H1 (cell line): ENCODE data around the gene WASHC3. TPM values are rescaled to one million over a fixed set of nuclear protein-coding genes. Genes with fewer than 3 reads are reported as not detected.

Experiments
- CTCF ChIA-PET: fragments of 300-600 bp; sonication (Branson Sonifier 250); formaldehyde crosslinking; loops from one replicate; lab custom pipeline; 2021; ENCODE audit not compliant: partially characterized antibody; lab: Charles Lee
- POLR2A ChIA-PET: fragments of 300-600 bp; sonication (Branson Sonifier 250); formaldehyde crosslinking; loops from one replicate; lab custom pipeline; 2021; ENCODE audit warnings: inconsistent platforms; ENCODE audit not compliant: partially characterized antibody; lab: Charles Lee
- DNase-seq, 2 experiments: peaks; one replicate each; pipeline versions ENCODE4 v3.0.0 to v3.0.0-alpha.2; 2010 to 2022; ENCODE audit warnings: low spot score in 2 of 2, low read depth in 1 of 2, mixed read lengths in 1 of 2
- FAIRE-seq: peaks from 2 replicates; lab custom pipeline; 2011; peaks lifted over from hg19 to GRCh38; lab: Jason Lieb, UNC
- H2AFZ ChIP-seq: 2 replicates; pipeline ENCODE4 v1.8.1; 2012; ENCODE audit warnings: low read length, inconsistent platforms
- H2AK5ac ChIP-seq: 2 replicates; pipeline ENCODE4 v1.6.1; 2013; ENCODE audit warnings: low read depth, low read length
- H2BK120ac ChIP-seq: replicated peaks from 2 replicates; pipeline ENCODE3; 2013; ENCODE audit warnings: low read depth, low read length, inconsistent platforms
- H2BK12ac ChIP-seq: 2 replicates; pipeline ENCODE4 v1.6.1; 2013; ENCODE audit warnings: low read depth, low read length
- H2BK15ac ChIP-seq: 2 replicates; pipeline ENCODE4 v1.6.1; 2013; ENCODE audit warnings: low read length
- H2BK20ac ChIP-seq: 2 replicates; pipeline ENCODE4 v1.6.1; 2013; ENCODE audit warnings: low read length
- H2BK5ac ChIP-seq: 2 replicates; pipeline ENCODE4 v1.6.1; 2013; ENCODE audit warnings: low read depth, low read length
- H3K14ac ChIP-seq: 2 replicates; pipeline ENCODE4 v1.6.1; 2013; ENCODE audit warnings: inconsistent platforms; ENCODE audit not compliant: insufficient read length
- H3K18ac ChIP-seq: 2 replicates; pipeline ENCODE4 v1.6.1; 2013; ENCODE audit warnings: low read length; ENCODE audit errors: extremely low read depth
- H3K23ac ChIP-seq: 2 replicates; pipeline ENCODE4 v1.6.1; 2013; ENCODE audit warnings: inconsistent platforms; ENCODE audit not compliant: insufficient read length
- H3K23me2 ChIP-seq: 2 replicates; pipeline ENCODE4 v1.6.1; 2013; ENCODE audit warnings: low read depth, low read length
- H3K27ac ChIP-seq: 2 replicates; pipeline ENCODE4 v1.6.1; 2011; ENCODE audit warnings: low read depth, low read length, inconsistent platforms
- H3K27me3 ChIP-seq, 4 experiments: replicated peaks in 1 of 4; 1 replicate in 1 of 4; 2 replicates in 3 of 4; pipeline versions ENCODE4 v1.6.1 to v1.8.1; 2011 to 2013; ENCODE audit warnings: low read length in 3 of 4, mild to moderate bottlenecking in 3 of 4, inconsistent platforms in 2 of 4, mixed read lengths in 2 of 4, moderate library complexity in 1 of 4; ENCODE audit not compliant: control insufficient read depth in 3 of 4, insufficient read depth in 3 of 4; ENCODE audit errors: extremely low read depth in 1 of 4
- H3K36me3 ChIP-seq, 4 experiments: 2 replicates each; pipeline versions ENCODE4 v1.6.1 to v1.8.1; 2011 to 2013; ENCODE audit warnings: mild to moderate bottlenecking in 4 of 4, low read length in 3 of 4, moderate library complexity in 2 of 4, control low read depth in 1 of 4, inconsistent platforms in 1 of 4; ENCODE audit not compliant: insufficient read depth in 4 of 4, control insufficient read depth in 2 of 4
- H3K4ac ChIP-seq: replicated peaks from 2 replicates; pipeline ENCODE3; 2013; ENCODE audit warnings: low read length, low read depth, mixed read lengths, inconsistent platforms; ENCODE audit not compliant: insufficient read length
- H3K4me1 ChIP-seq, 4 experiments: replicated peaks in 1 of 4; 1 replicate in 1 of 4; 2 replicates in 3 of 4; pipeline versions ENCODE4 v1.6.1 to v1.8.1; 2011 to 2013; ENCODE audit warnings: low read length in 3 of 4, inconsistent platforms in 2 of 4, mixed read lengths in 1 of 4; ENCODE audit not compliant: insufficient read depth in 4 of 4, control insufficient read depth in 3 of 4
- H3K4me2 ChIP-seq, 2 experiments: 2 replicates each; pipeline versions ENCODE4 v1.6.1 to v1.8.1; 2011 to 2013; ENCODE audit warnings: low read depth in 2 of 2, low read length in 2 of 2, control low read depth in 1 of 2, inconsistent platforms in 1 of 2, mild to moderate bottlenecking in 1 of 2; ENCODE audit not compliant: insufficient read depth in 1 of 2
- H3K4me3 ChIP-seq, 4 experiments: fragments of 200-600, 300-600 bp in 1 of 4; sonication (generic), shearing (Covaris generic), sonication (Bioruptor Twin) in 1 of 4; 2 replicates each; pipeline versions ENCODE4 v1.5.1 to v1.8.1; 2011 to 2016; ENCODE audit warnings: low read length in 4 of 4, low read depth in 3 of 4, control low read depth in 2 of 4, inconsistent platforms in 2 of 4, mild to moderate bottlenecking in 2 of 4, mixed read lengths in 1 of 4, moderate library complexity in 1 of 4; ENCODE audit not compliant: insufficient read depth in 2 of 4; ENCODE audit errors: extremely low read depth in 1 of 4
- H3K56ac ChIP-seq: replicated peaks from 2 replicates; pipeline ENCODE3; 2013; ENCODE audit warnings: low read depth, mild to moderate bottlenecking, mixed read lengths, low read length, inconsistent platforms; ENCODE audit not compliant: insufficient read length
- H3K79me1 ChIP-seq: 2 replicates; pipeline ENCODE4 v1.6.1; 2013; ENCODE audit warnings: low read depth, low read length, control low read depth
- H3K79me2 ChIP-seq, 2 experiments: 2 replicates each; pipeline versions ENCODE4 v1.6.1 to v1.8.1; 2012 to 2013; ENCODE audit warnings: low read length in 2 of 2, mild to moderate bottlenecking in 2 of 2, inconsistent platforms in 1 of 2; ENCODE audit not compliant: insufficient read depth in 2 of 2, control insufficient read depth in 1 of 2
- H3K9ac ChIP-seq, 4 experiments: replicated peaks in 1 of 4; 1 replicate in 1 of 4; 2 replicates in 3 of 4; pipeline versions ENCODE4 v1.6.1 to v1.8.1; 2011 to 2013; ENCODE audit warnings: low read depth in 3 of 4, low read length in 3 of 4, control low read depth in 2 of 4, mild to moderate bottlenecking in 2 of 4, moderate library complexity in 2 of 4, inconsistent platforms in 1 of 4; ENCODE audit errors: extremely low read depth in 1 of 4
- H3K9me3 ChIP-seq, 2 experiments: 2 replicates each; pipeline versions ENCODE4 v1.6.1 to v1.8.1; 2012 to 2013; ENCODE audit warnings: mild to moderate bottlenecking in 2 of 2, moderate library complexity in 2 of 2, control low read depth in 1 of 2, inconsistent platforms in 1 of 2, low read depth in 1 of 2, low read length in 1 of 2, mixed read lengths in 1 of 2; ENCODE audit not compliant: insufficient read depth in 2 of 2
- H4K20me1 ChIP-seq, 2 experiments: replicated peaks in 1 of 2; 2 replicates each; pipeline versions ENCODE3 to v1.8.1; 2011 to 2013; ENCODE audit warnings: inconsistent platforms in 2 of 2, low read length in 2 of 2, mild to moderate bottlenecking in 1 of 2; ENCODE audit not compliant: insufficient read depth in 2 of 2, control insufficient read depth in 1 of 2
- H4K5ac ChIP-seq: 2 replicates; pipeline ENCODE4 v1.6.1; 2013; ENCODE audit warnings: low read length, low read depth, mixed read lengths, inconsistent platforms; ENCODE audit not compliant: insufficient read length
- H4K8ac ChIP-seq: 2 replicates; pipeline ENCODE4 v1.8.0; 2013; ENCODE audit warnings: mild to moderate bottlenecking, moderate library complexity, low read length, inconsistent platforms; ENCODE audit not compliant: insufficient read depth; ENCODE audit errors: extremely low read depth
- H4K91ac ChIP-seq: replicated peaks from 2 replicates; pipeline ENCODE3; 2013; ENCODE audit warnings: low read length, mixed read lengths, inconsistent platforms; ENCODE audit not compliant: insufficient read length
- POU5F1 ChIP-seq: IDR thresholded peaks from 2 replicates; pipeline ENCODE4 v1.6.1; 2011; ENCODE audit warnings: low read depth, mild to moderate bottlenecking, low read length, moderate library complexity
- SIN3A ChIP-seq, 2 experiments: IDR thresholded peaks in 1 of 2; conservative IDR thresholded peaks in 1 of 2; 2 replicates each; pipeline ENCODE4 v1.6.1; 2011 to 2012; ENCODE audit warnings: low read length in 2 of 2, improper control_type of control experiment in 1 of 2, low read depth in 1 of 2, mild to moderate bottlenecking in 1 of 2
- WGBS, 2 experiments: shearing (Covaris generic) in 1 of 2; methylation state at CpG; one replicate each; pipeline versions ENCODE4 v1.1.6 to v1.1.7; 2013 to 2015; ENCODE audit warnings: low lambda C conversion rate in 2 of 2, mixed read lengths in 2 of 2, inconsistent platforms in 1 of 2, low coverage in 1 of 2, missing lambda C conversion rate in 1 of 2; ENCODE audit not compliant: insufficient replicate concordance in 2 of 2, insufficient coverage in 1 of 2, insufficient read length in 1 of 2; ENCODE audit errors: extremely low coverage in 1 of 2, missing lambda C conversion rate in 1 of 2; 5-methylcytosine and 5-hydroxymethylcytosine counted together
- polyA plus RNA-seq, 7 experiments: library from polyadenylated mRNA; depleted of rRNA in 3 of 7; stranded (reverse) in 5 of 7; unstranded in 2 of 7; fragments of >200 nt in 5 of 7; fragments of 200-250 nt in 2 of 7; gene quantifications; 1 replicate in 5 of 7; 2 replicates in 1 of 7; 4 replicates in 1 of 7; pipeline versions ENCODE4 v1.2.1 to v1.2.3, GENCODE V29; 2011 to 2013; ENCODE audit warnings: missing spikeins in 2 of 7, mixed read lengths in 2 of 7
- total RNA-seq: library from RNA; stranded (reverse); fragmentation: NEBNext Ultra II Directional; extraction: Animal tissue kit (Norgen Biotek cat#: 25700); gene quantifications from 2 replicates; pipeline ENCODE4 v1.2.1, GENCODE V29; 2021
- TF ChIP-seq, protein P1 (sequence below): IDR thresholded peaks from 2 replicates; pipeline ENCODE4 v1.6.1; 2011; ENCODE audit warnings: low read depth, mild to moderate bottlenecking, low read length; ENCODE audit not compliant: insufficient read depth
- TF ChIP-seq, protein P2 (sequence below): IDR thresholded peaks from 2 replicates; pipeline ENCODE4 v1.6.1; 2012; ENCODE audit warnings: inconsistent platforms

The WASHC3 gene
- total and polyA plus RNA-seq, 2 of the 8 experiments (the other 6 are each of a cell fraction or from before 2014, with no cell fraction given) = 7.4 to 8.3 TPM

DNA sequence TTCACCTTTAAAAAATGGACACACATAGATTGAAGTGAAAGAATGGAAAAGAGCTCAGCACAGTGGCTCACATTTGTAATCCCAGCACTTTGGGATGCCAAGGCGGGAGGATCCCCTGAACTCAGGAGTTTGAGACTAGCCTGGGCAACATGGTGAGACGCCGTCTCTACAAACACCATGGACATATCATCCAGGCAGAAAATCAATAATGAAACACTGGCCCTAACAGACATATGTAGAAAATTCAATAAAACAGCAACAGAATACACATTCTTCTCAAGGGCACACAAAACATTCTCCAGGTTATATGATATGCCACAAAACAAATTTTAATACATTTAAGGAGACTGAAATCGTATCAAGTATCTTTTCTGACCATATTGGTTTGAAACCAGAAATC lies 7.4 kb downstream of the WASHC3 start:
- FAIRE-seq (no peak), DNase-seq (no peak)
- H2BK120ac ChIP-seq = no peak overlapping the region
- H3K79me2 ChIP-seq = no peaks in the 10 kb centered on the region
- no peak overlapping the region for H4K8ac ChIP-seq
- no peak overlapping the region for H2BK5ac ChIP-seq
- no peak overlapping the region for H3K4ac ChIP-seq
- ChIA-PET CTCF (no interaction called here), POLR2A (no interaction called here)
- H2BK20ac ChIP-seq = no peak overlapping the region
- no peak overlapping the region for H2BK15ac ChIP-seq
- H3K79me1 ChIP-seq = no peaks in the 10 kb centered on the region
- H3K9ac ChIP-seq = no peak overlapping the region
- no peak overlapping the region for H2BK12ac ChIP-seq
- H3K14ac ChIP-seq = no peak overlapping the region
- no peak overlapping the region for H3K27ac ChIP-seq
- H4K20me1 ChIP-seq = no peaks in the 10 kb centered on the region
- no peaks in the 10 kb centered on the region for H3K4me1 ChIP-seq
- no peaks in the 10 kb centered on the region for H3K23me2 ChIP-seq
- H3K23ac ChIP-seq = no peak overlapping the region
- no peak overlapping the region for H3K4me3 ChIP-seq
- TF ChIP-seq POU5F1 (no peak), SIN3A (conservative IDR thresholded peaks at IDR 0.05 in 1 of 2, IDR thresholded peaks at IDR 0.05 in 1 of 2; ENCODE audit: low read depth in 1 of 2, low read length in 2 of 2) (no peak)
- TF ChIP-seq, protein P1, sequence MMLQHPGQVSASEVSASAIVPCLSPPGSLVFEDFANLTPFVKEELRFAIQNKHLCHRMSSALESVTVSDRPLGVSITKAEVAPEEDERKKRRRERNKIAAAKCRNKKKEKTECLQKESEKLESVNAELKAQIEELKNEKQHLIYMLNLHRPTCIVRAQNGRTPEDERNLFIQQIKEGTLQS = no peak
- TF ChIP-seq, protein P2, sequence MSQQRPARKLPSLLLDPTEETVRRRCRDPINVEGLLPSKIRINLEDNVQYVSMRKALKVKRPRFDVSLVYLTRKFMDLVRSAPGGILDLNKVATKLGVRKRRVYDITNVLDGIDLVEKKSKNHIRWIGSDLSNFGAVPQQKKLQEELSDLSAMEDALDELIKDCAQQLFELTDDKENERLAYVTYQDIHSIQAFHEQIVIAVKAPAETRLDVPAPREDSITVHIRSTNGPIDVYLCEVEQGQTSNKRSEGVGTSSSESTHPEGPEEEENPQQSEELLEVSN = no peak
- WGBS, 2 experiments = 83% methylated on average over 4 of the region's 4 CpGs; no CpG with 5 or more reads in 1 of the 2 experiments
- H3K18ac ChIP-seq = no peak overlapping the region
- H3K27me3 ChIP-seq = no peaks in the 10 kb centered on the region
- no peak overlapping the region for H2AK5ac ChIP-seq
- no peak overlapping the region for H4K91ac ChIP-seq
- no peak overlapping the region for H3K56ac ChIP-seq
- H3K9me3 ChIP-seq = no peaks in the 10 kb centered on the region
- H3K4me2 ChIP-seq = no peak overlapping the region
- H4K5ac ChIP-seq = no peak overlapping the region
- no peak overlapping the region for H2AFZ ChIP-seq
- no peaks in the 10 kb centered on the region for H3K36me3 ChIP-seq
